AG09309 (cell line): ENCODE results near the gene ZNF718.

Experiments used
- DNase-seq: peaks from one replicate; pipeline ENCODE4 v3.0.0-alpha.2; 2010; ENCODE audit warnings: low read depth
- H3K4me3 ChIP-seq: 2 replicates; pipeline ENCODE4 v1.5.1; 2011; ENCODE audit warnings: mild to moderate bottlenecking, low read depth, low read length, moderate library complexity; ENCODE audit not compliant: control insufficient read depth
- CTCF ChIP-seq: IDR thresholded peaks from 2 replicates; pipeline ENCODE4 v1.5.1; 2011; ENCODE audit warnings: mild to moderate bottlenecking, low read depth, low read length, inconsistent platforms; ENCODE audit not compliant: insufficient read depth, control insufficient read depth; ENCODE audit errors: missing control alignments

Gene ZNF718

GRCh38 chr4:125091-125771, 930 bp downstream of the ZNF718 start:
- DNase-seq = no peak
- TF ChIP-seq CTCF = no peak

GRCh38 chr4:125833-126232, 1.5 kb downstream of the ZNF718 start:
- peak overlapping the region; percentile 83 for H3K4me3 ChIP-seq
- TF ChIP-seq CTCF = no peak
- no peak for DNase-seq

More at GRCh38 chr4:125091-125771, 930 bp downstream of the ZNF718 start:
- peak overlapping the region; percentile 83 for H3K4me3 ChIP-seq

GRCh38 chr4:132483-132882, 8.2 kb downstream of the ZNF718 start:
- no peak for TF ChIP-seq CTCF
- DNase-seq = no peak
- no peak overlapping the region for H3K4me3 ChIP-seq

GRCh38 chr4:138935-139334, 14.6 kb downstream of the ZNF718 start:
- no peak for TF ChIP-seq CTCF
- no peak for DNase-seq
- H3K4me3 ChIP-seq = no peak overlapping the region

- DNase-seq = no peak
- H3K4me3 ChIP-seq = no peak overlapping the region
- TF ChIP-seq CTCF = no peak
Measured at GRCh38 chr4:139691-140090, 15.4 kb downstream of the ZNF718 start.

GRCh38 chr4:146621-147020, 22.3 kb downstream of the ZNF718 start:
- no peak for DNase-seq
- H3K4me3 ChIP-seq = no peak overlapping the region

More at GRCh38 chr4:146621-147020, 22.3 kb downstream of the ZNF718 start:
- no peak for TF ChIP-seq CTCF
